CD4-positive, CD25-positive, alpha-beta regulatory T cell (primary cell): ENCODE results near the gene GLP2R. TPM values are rescaled to one million over a fixed set of nuclear protein-coding genes. Genes with fewer than 3 reads are reported as not detected.

Experiments used
- ATAC-seq, 2 donors: fragments of 150-1000 bp; cut with Tn5 transposase; one replicate each; pipeline ENCODE4 v1.10.0; 2021; ENCODE audit warnings: low read depth in 2 of 2, moderate number of reproducible peaks in 2 of 2, moderate library complexity in 1 of 2
- DNase-seq, 3 donors: peaks; one replicate each; pipeline versions ENCODE4 v3.0.0 to v3.0.0-alpha.2; 2012 to 2022; ENCODE audit warnings: mixed read lengths in 1 of 3
- H3K27ac ChIP-seq: one replicate; pipeline ENCODE4 v1.7.0; 2013; ENCODE audit warnings: mild to moderate bottlenecking, low read length; ENCODE audit not compliant: insufficient read depth, poor library complexity, severe bottlenecking
- H3K27me3 ChIP-seq: one replicate; pipeline ENCODE4 v1.7.0; 2013; ENCODE audit warnings: low read length; ENCODE audit not compliant: control insufficient read depth, insufficient read depth
- H3K36me3 ChIP-seq: one replicate; pipeline ENCODE4 v1.7.0; 2013; ENCODE audit warnings: mild to moderate bottlenecking, low read length, moderate library complexity; ENCODE audit not compliant: control insufficient read depth, insufficient read depth
- H3K4me1 ChIP-seq: 2 replicates; pipeline ENCODE4 v1.7.0; 2013; ENCODE audit warnings: mild to moderate bottlenecking, low read length; ENCODE audit not compliant: insufficient read depth, control insufficient read depth, poor library complexity, severe bottlenecking
- H3K4me3 ChIP-seq: one replicate; pipeline ENCODE4 v1.7.0; 2013; ENCODE audit warnings: low read depth, mild to moderate bottlenecking, low read length, moderate library complexity
- H3K9me3 ChIP-seq, 2 experiments: 1 replicate in 1 of 2; 2 replicates in 1 of 2; pipeline ENCODE4 v1.7.0; 2013; ENCODE audit warnings: low read length in 2 of 2, mild to moderate bottlenecking in 1 of 2, moderate library complexity in 1 of 2; ENCODE audit not compliant: control insufficient read depth in 2 of 2
- H3K27ac Mint-ChIP-seq, 3 donors: one replicate each; pipeline ENCODE4 v1.8.0; 2020 to 2022; ENCODE audit warnings: mild to moderate bottlenecking in 3 of 3, mixed read lengths in 3 of 3, moderate library complexity in 2 of 3
- H3K27me3 Mint-ChIP-seq: one replicate; pipeline ENCODE4 v1.8.0; 2022; ENCODE audit warnings: mild to moderate bottlenecking, mixed read lengths
- H3K36me3 Mint-ChIP-seq: one replicate; pipeline ENCODE4 v1.8.0; 2020; ENCODE audit warnings: mixed read lengths
- H3K4me1 Mint-ChIP-seq, 4 donors: one replicate each; pipeline ENCODE4 v1.8.0; 2020 to 2022; ENCODE audit warnings: mixed read lengths in 4 of 4, mild to moderate bottlenecking in 1 of 4
- H3K4me3 Mint-ChIP-seq, 4 donors: one replicate each; pipeline ENCODE4 v1.8.0; 2020 to 2022; ENCODE audit warnings: mild to moderate bottlenecking in 4 of 4, mixed read lengths in 4 of 4, moderate library complexity in 3 of 4
- H3K9me3 Mint-ChIP-seq, 7 donors: one replicate each; pipeline ENCODE4 v1.8.0; 2020 to 2022; ENCODE audit warnings: mixed read lengths in 7 of 7, mild to moderate bottlenecking in 3 of 7, moderate library complexity in 2 of 7
- polyA plus RNA-seq, 4 donors: library from polyadenylated mRNA; unstranded; fragments of 300-500 nt; fragmentation: Illumina TruSeq; gene quantifications; one replicate each; pipeline ENCODE4 v1.2.3, GENCODE V29; 2021
- total RNA-seq: library from RNA; stranded (reverse); gene quantifications from one replicate; pipeline ENCODE4 v1.2.3, GENCODE V29; 2022

The GLP2R gene
- total and polyA plus RNA-seq, 5 donors from 2014 or later, result not detected

- peaks cover 0 to 11% of the 10 kb centered on the region in 2 experiments for H3K9me3 ChIP-seq
- Mint-ChIP-seq H3K4me3 (no peak overlapping the region), H3K27me3 (no peaks in the 10 kb centered on the region), H3K9me3 (peaks cover 0 to 16% (median 7%) of the 10 kb centered on the region in 7 donors), H3K27ac (no peak overlapping the region), H3K36me3 (no peaks in the 10 kb centered on the region), H3K4me1 (no peaks in the 10 kb centered on the region)
- no peaks in the 10 kb centered on the region for H3K4me1 ChIP-seq
- no peaks in the 10 kb centered on the region for H3K36me3 ChIP-seq
- no peak overlapping the region for H3K4me3 ChIP-seq
- H3K27me3 ChIP-seq, result no peaks in the 10 kb centered on the region
- no peak overlapping the region for H3K27ac ChIP-seq
- DNase-seq (no peak), ATAC-seq (no peak)
Measured at GRCh38 chr17:9862220-9862619, 36.5 kb downstream of the GLP2R start.

- no peaks in the 10 kb centered on the region for H3K36me3 ChIP-seq
- no peaks in the 10 kb centered on the region for H3K36me3 Mint-ChIP-seq
- no peaks in the 10 kb centered on the region for H3K4me1 Mint-ChIP-seq
- peak overlapping the region in 1 of 4 donors; percentile 17 for H3K4me3 Mint-ChIP-seq
- no peaks in the 10 kb centered on the region for H3K4me1 ChIP-seq
- no peaks in the 10 kb centered on the region for H3K27me3 Mint-ChIP-seq
- no peak for DNase-seq
- no peak for ATAC-seq
- H3K9me3 ChIP-seq, result peaks cover 0 to 11% of the 10 kb centered on the region in 2 experiments
- H3K9me3 Mint-ChIP-seq, result peaks cover 0 to 16% (median 6%) of the 10 kb centered on the region in 7 donors
- no peak overlapping the region for H3K27ac Mint-ChIP-seq
- no peaks in the 10 kb centered on the region for H3K27me3 ChIP-seq
- H3K4me3 ChIP-seq, result no peak overlapping the region
- no peak overlapping the region for H3K27ac ChIP-seq
Measured at GRCh38 chr17:9862949-9863348, 37.2 kb downstream of the GLP2R start.

GRCh38 chr17:9865586-9865985 lies 39.9 kb downstream of the GLP2R start:
- Histone ChIP-seq H3K4me1 (no peaks in the 10 kb centered on the region), H3K27me3 (no peaks in the 10 kb centered on the region), H3K9me3 (peaks cover 0 to 3% of the 10 kb centered on the region in 2 experiments), H3K27ac (no peak overlapping the region), H3K4me3 (no peak overlapping the region), H3K36me3 (no peaks in the 10 kb centered on the region)
- no peak overlapping the region for H3K27ac Mint-ChIP-seq
- DNase-seq (no peak), ATAC-seq (no peak)
- H3K36me3 Mint-ChIP-seq, result no peaks in the 10 kb centered on the region
- H3K27me3 Mint-ChIP-seq, result no peaks in the 10 kb centered on the region
- peaks cover 0 to 13% (median 4%) of the 10 kb centered on the region in 7 donors for H3K9me3 Mint-ChIP-seq
- H3K4me1 Mint-ChIP-seq, result no peaks in the 10 kb centered on the region
- H3K4me3 Mint-ChIP-seq, result no peak overlapping the region

GRCh38 chr17:9868552-9868951 lies 42.8 kb downstream of the GLP2R start:
- Histone ChIP-seq H3K27ac (no peak overlapping the region), H3K36me3 (no peaks in the 10 kb centered on the region), H3K4me3 (no peak overlapping the region), H3K9me3 (no peaks in the 10 kb centered on the region), H3K4me1 (no peaks in the 10 kb centered on the region), H3K27me3 (no peaks in the 10 kb centered on the region)
- DNase-seq (no peak), ATAC-seq (no peak)
- Mint-ChIP-seq H3K9me3 (peaks cover 0 to 5% (median 2%) of the 10 kb centered on the region in 7 donors), H3K4me1 (no peaks in the 10 kb centered on the region), H3K27ac (no peak overlapping the region), H3K27me3 (no peaks in the 10 kb centered on the region), H3K4me3 (no peak overlapping the region), H3K36me3 (no peaks in the 10 kb centered on the region)

- ATAC-seq, result no peak
- H3K36me3 Mint-ChIP-seq, result no peaks in the 10 kb centered on the region
- H3K4me1 Mint-ChIP-seq, result no peaks in the 10 kb centered on the region
- H3K9me3 Mint-ChIP-seq, result peaks cover 0 to 1% (median 0%) of the 10 kb centered on the region in 7 donors
- Histone ChIP-seq H3K4me3 (no peak overlapping the region), H3K36me3 (no peaks in the 10 kb centered on the region), H3K4me1 (no peaks in the 10 kb centered on the region), H3K27me3 (no peaks in the 10 kb centered on the region), H3K27ac (no peak overlapping the region), H3K9me3 (no peaks in the 10 kb centered on the region)
- no peak for DNase-seq
- H3K27me3 Mint-ChIP-seq, result peaks cover 6% of the 10 kb centered on the region
- H3K4me3 Mint-ChIP-seq, result no peak overlapping the region
- H3K27ac Mint-ChIP-seq, result no peak overlapping the region
Measured at GRCh38 chr17:9872852-9873251, 47.1 kb downstream of the GLP2R start.

- peaks cover 0 to 2% (median 0%) of the 10 kb centered on the region in 7 donors for H3K9me3 Mint-ChIP-seq
- no peak overlapping the region for H3K27ac Mint-ChIP-seq
- DNase-seq, result no peak
- H3K4me3 ChIP-seq, result no peak overlapping the region
- H3K27me3 ChIP-seq, result no peaks in the 10 kb centered on the region
- H3K4me3 Mint-ChIP-seq, result no peak overlapping the region
- H3K36me3 ChIP-seq, result no peaks in the 10 kb centered on the region
- H3K27me3 Mint-ChIP-seq, result peaks cover 6% of the 10 kb centered on the region
- no peak for ATAC-seq
- H3K27ac ChIP-seq, result no peak overlapping the region
- H3K4me1 Mint-ChIP-seq, result no peaks in the 10 kb centered on the region
- no peaks in the 10 kb centered on the region for H3K4me1 ChIP-seq
- no peaks in the 10 kb centered on the region for H3K9me3 ChIP-seq
- no peaks in the 10 kb centered on the region for H3K36me3 Mint-ChIP-seq
Measured at GRCh38 chr17:9874722-9875121, 49.0 kb downstream of the GLP2R start.

- Histone ChIP-seq H3K27ac (no peak overlapping the region), H3K27me3 (no peaks in the 10 kb centered on the region), H3K9me3 (no peaks in the 10 kb centered on the region), H3K4me3 (no peak overlapping the region), H3K36me3 (no peaks in the 10 kb centered on the region), H3K4me1 (no peaks in the 10 kb centered on the region)
- Mint-ChIP-seq H3K27me3 (peaks cover 6% of the 10 kb centered on the region), H3K4me1 (no peaks in the 10 kb centered on the region), H3K4me3 (no peak overlapping the region), H3K36me3 (no peaks in the 10 kb centered on the region), H3K27ac (no peak overlapping the region), H3K9me3 (peaks cover 0 to 2% (median 0%) of the 10 kb centered on the region in 7 donors)
- ATAC-seq (no peak), DNase-seq (no peak)
Measured at GRCh38 chr17:9875441-9875840, 49.7 kb downstream of the GLP2R start.

GRCh38 chr17:9878356-9878755 lies 52.6 kb downstream of the GLP2R start:
- Histone ChIP-seq H3K27me3 (no peaks in the 10 kb centered on the region), H3K36me3 (no peaks in the 10 kb centered on the region), H3K27ac (no peak overlapping the region), H3K9me3 (peaks cover 6 to 13% of the 10 kb centered on the region in 2 experiments), H3K4me1 (no peaks in the 10 kb centered on the region), H3K4me3 (no peak overlapping the region)
- H3K27me3 Mint-ChIP-seq, result peaks cover 6% of the 10 kb centered on the region
- no peaks in the 10 kb centered on the region for H3K36me3 Mint-ChIP-seq
- ATAC-seq (no peak), DNase-seq (no peak)
- no peak overlapping the region for H3K27ac Mint-ChIP-seq
- no peak overlapping the region for H3K4me3 Mint-ChIP-seq
- H3K4me1 Mint-ChIP-seq, result no peaks in the 10 kb centered on the region
- peaks cover 0 to 14% (median 5%) of the 10 kb centered on the region in 7 donors for H3K9me3 Mint-ChIP-seq
